Measurements from ENCODE around the gene MRPS15. TPM values are rescaled to one million over a fixed set of nuclear protein-coding genes. Genes with fewer than 3 reads are reported as not detected.

Gene MRPS15
- total and polyA plus RNA-seq, 2 of the 13 experiments (the other 11 are each of a cell fraction or from before 2014, with no cell fraction given): 59.0 to 113 TPM

GRCh38 chr1:36463803-36464604 lies at the start of gene MRPS15 (continued):
- TF ChIP-seq SRSF9 (IDR thresholded peaks at IDR 0.05; ENCODE audit: borderline replicate concordance, insufficient read depth, low read depth, low read length, poor library complexity, severe bottlenecking) (no peak), PHF5A (CRISPR knock-in tag; IDR thresholded peaks at IDR 0.05; ENCODE audit: low read depth, unreplicated experiment) (peak; percentile 97), ZNF337 (CRISPR knock-in tag; IDR thresholded peaks at IDR 0.05; ENCODE audit: borderline replicate concordance, low read depth) (peak; percentile 56; the same call in 1 of the 2 replicates), HINFP (CRISPR knock-in tag; IDR thresholded peaks at IDR 0.05; ENCODE audit: low read depth) (0 out of 2 replicates have a peak, but pooled peaks have one; percentile 69), HNF1B (CRISPR knock-in tag; IDR thresholded peaks at IDR 0.05) (peak; percentile 79), GPBP1L1 (CRISPR knock-in tag; IDR thresholded peaks at IDR 0.05) (no peak), ZFP90 (CRISPR knock-in tag; IDR thresholded peaks at IDR 0.05; ENCODE audit: borderline replicate concordance) (no peak; the same call in 1 of the 2 replicates), ZNF674 (CRISPR knock-in tag; IDR thresholded peaks at IDR 0.05; ENCODE audit: low read depth) (no peak), CBX2 (IDR thresholded peaks at IDR 0.05; ENCODE audit: low read depth, low read length) (no peak), CBX2 (CRISPR knock-in tag; IDR thresholded peaks at IDR 0.05; ENCODE audit: low read depth) (no peak), DMAP1 (CRISPR knock-in tag; IDR thresholded peaks at IDR 0.05) (peak; percentile 91), KMT2B (CRISPR knock-in tag; IDR thresholded peaks at IDR 0.05) (peak; percentile 94), ETV6 (CRISPR knock-in tag; conservative IDR thresholded peaks at IDR 0.05) (0 out of 2 replicates have a peak, but pooled peaks have one; percentile 68), ZNF879 (CRISPR knock-in tag; IDR thresholded peaks at IDR 0.05) (peak; percentile 61; the same call in 1 of the 2 replicates), ZSCAN5A (CRISPR knock-in tag; IDR thresholded peaks at IDR 0.05; ENCODE audit: borderline replicate concordance) (0 out of 2 replicates have a peak, but pooled peaks have one; percentile 19), ZMYM2 (CRISPR knock-in tag; IDR thresholded peaks at IDR 0.05) (peak; percentile 70; the same call in 1 of the 2 replicates), ZNF589 (CRISPR knock-in tag; conservative IDR thresholded peaks at IDR 0.05) (peak; percentile 60; the same call in 1 of the 2 replicates), SP5 (CRISPR knock-in tag; IDR thresholded peaks at IDR 0.05; ENCODE audit: borderline replicate concordance, low read depth) (peak; percentile 77), ZNF205 (CRISPR knock-in tag; IDR thresholded peaks at IDR 0.05) (peak; percentile 49; the same call in 1 of the 2 replicates), ZMAT5 (CRISPR knock-in tag; IDR thresholded peaks at IDR 0.05; ENCODE audit: borderline replicate concordance, low read depth) (no peak), ZNF512 (CRISPR knock-in tag; IDR thresholded peaks at IDR 0.05) (no peak)

Measured in HepG2 (cell line).